ENCODE measurements around the gene LRP5. TPM values are rescaled to one million over a fixed set of nuclear protein-coding genes. Genes with fewer than 3 reads are reported as not detected.

Gene LRP5
- polyA plus RNA-seq, 1 donor (not counting 4 experiments of a cell fraction or from before 2014, with no cell fraction given), result 6.6 TPM

DNA sequence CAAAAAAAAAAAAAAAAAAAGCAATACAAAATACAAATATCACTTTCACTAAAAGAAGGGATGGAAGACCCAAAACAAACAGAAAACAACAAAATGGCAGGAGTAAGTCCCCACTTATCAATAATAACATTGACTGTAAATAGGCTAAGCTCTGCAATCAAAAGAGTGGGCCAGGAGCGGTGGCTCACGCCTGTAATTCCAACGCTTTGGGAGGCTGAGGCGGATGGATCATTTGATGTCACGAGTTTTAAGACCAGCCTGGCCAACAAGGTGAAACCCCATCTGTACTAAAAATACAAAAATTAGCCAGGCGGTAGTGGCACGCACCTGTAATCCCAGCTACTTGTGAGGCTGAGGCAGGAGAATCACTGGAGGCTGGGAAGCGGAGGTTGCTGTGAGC is 138.3 kb downstream of the LRP5 start:
- H3K9me3 ChIP-seq (ENCODE audit: control insufficient read depth, low read depth, low read length), result no peaks in the 10 kb centered on the region
- FAIRE-seq, result no peak
- no peak overlapping the region for H3K27ac ChIP-seq (ENCODE audit: control insufficient read depth, insufficient read depth, low read length)
- no peaks in the 10 kb centered on the region for H3K27me3 ChIP-seq (ENCODE audit: control insufficient read depth, extremely low read depth, insufficient read depth, low read length)
- no peaks in the 10 kb centered on the region for H3K79me2 ChIP-seq (ENCODE audit: control insufficient read depth, insufficient read depth, low read length)
- no peak overlapping the region for H3K4me2 ChIP-seq (ENCODE audit: control insufficient read depth, extremely low read depth, insufficient read depth, low read depth, low read length)
- peaks cover 10% of the 10 kb centered on the region for H3K4me1 ChIP-seq (ENCODE audit: control insufficient read depth, extremely low read depth, insufficient read depth, low read length)
- dilution Hi-C loops (cut with MboI; ENCODE audit: extremely low pct_ligation_motif_present, low sequenced_read_pairs), result no loop called here
- peaks cover 1 to 11% of the 10 kb centered on the region in 2 experiments for H3K36me3 ChIP-seq (ENCODE audit: control insufficient read depth in 2 of 2, extremely low read depth in 1 of 2, insufficient read depth in 2 of 2, low read length in 2 of 2)
- H4K20me1 ChIP-seq (ENCODE audit: control insufficient read depth, extremely low read depth, insufficient read depth, low read length), result no peaks in the 10 kb centered on the region
- TF ChIP-seq EZH2 (IDR thresholded peaks at IDR 0.05; ENCODE audit: low read length), result no peak
- TF ChIP-seq, protein P1, sequence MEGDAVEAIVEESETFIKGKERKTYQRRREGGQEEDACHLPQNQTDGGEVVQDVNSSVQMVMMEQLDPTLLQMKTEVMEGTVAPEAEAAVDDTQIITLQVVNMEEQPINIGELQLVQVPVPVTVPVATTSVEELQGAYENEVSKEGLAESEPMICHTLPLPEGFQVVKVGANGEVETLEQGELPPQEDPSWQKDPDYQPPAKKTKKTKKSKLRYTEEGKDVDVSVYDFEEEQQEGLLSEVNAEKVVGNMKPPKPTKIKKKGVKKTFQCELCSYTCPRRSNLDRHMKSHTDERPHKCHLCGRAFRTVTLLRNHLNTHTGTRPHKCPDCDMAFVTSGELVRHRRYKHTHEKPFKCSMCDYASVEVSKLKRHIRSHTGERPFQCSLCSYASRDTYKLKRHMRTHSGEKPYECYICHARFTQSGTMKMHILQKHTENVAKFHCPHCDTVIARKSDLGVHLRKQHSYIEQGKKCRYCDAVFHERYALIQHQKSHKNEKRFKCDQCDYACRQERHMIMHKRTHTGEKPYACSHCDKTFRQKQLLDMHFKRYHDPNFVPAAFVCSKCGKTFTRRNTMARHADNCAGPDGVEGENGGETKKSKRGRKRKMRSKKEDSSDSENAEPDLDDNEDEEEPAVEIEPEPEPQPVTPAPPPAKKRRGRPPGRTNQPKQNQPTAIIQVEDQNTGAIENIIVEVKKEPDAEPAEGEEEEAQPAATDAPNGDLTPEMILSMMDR (optimal IDR thresholded peaks at IDR 0.05 in 1 of 3, IDR thresholded peaks at IDR 0.05 in 1 of 3, conservative IDR thresholded peaks at IDR 0.05 in 1 of 3; ENCODE audit: extremely low read depth in 1 of 3, insufficient read depth in 2 of 3, low read length in 3 of 3), result no peak
- H3K9ac ChIP-seq (ENCODE audit: control insufficient read depth, extremely low read depth, insufficient read depth, low read length), result no peak overlapping the region
- H3K9me1 ChIP-seq (ENCODE audit: control insufficient read depth, extremely low read depth, insufficient read depth, low read length), result no peaks in the 10 kb centered on the region
- H2AFZ ChIP-seq (ENCODE audit: control insufficient read depth, low read length), result no peak overlapping the region
- H3K4me3 ChIP-seq (ENCODE audit: control insufficient read depth in 2 of 3, extremely low read depth in 1 of 3, insufficient read depth in 2 of 3, low read depth in 1 of 3, low read length in 3 of 3), result no peak overlapping the region
- DNase-seq (ENCODE audit: low read depth, low spot score), result no peak

DNA sequence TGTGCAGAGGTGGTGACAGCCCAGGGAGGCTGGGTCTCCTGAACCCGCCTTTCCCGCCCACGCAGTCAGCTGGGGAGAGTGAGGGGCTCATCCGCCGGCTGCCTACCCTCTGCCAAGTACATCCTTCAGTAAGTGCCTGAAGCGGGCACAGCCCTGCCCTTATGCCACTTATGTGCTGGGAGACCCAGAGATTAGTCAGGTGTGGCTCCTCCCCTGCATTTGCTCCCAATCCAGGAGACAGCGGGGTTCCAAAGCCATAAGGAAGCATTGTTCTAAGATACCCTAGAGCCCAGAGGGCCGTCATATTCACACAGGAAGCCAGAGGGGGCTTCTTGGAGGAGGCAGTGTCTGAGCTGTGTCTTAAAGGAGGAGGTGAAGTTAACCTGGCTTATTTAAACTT is 142.4 kb downstream of the LRP5 start:
- Histone ChIP-seq H3K79me2 (ENCODE audit: control insufficient read depth, insufficient read depth, low read length) (no peaks in the 10 kb centered on the region), H3K4me3 (ENCODE audit: control insufficient read depth in 2 of 3, extremely low read depth in 1 of 3, insufficient read depth in 2 of 3, low read depth in 1 of 3, low read length in 3 of 3) (no peak overlapping the region), H3K4me2 (ENCODE audit: control insufficient read depth, extremely low read depth, insufficient read depth, low read depth, low read length) (peak overlapping the region; percentile 27), H3K4me1 (ENCODE audit: control insufficient read depth, extremely low read depth, insufficient read depth, low read length) (peaks cover 10% of the 10 kb centered on the region), H3K36me3 (ENCODE audit: control insufficient read depth in 2 of 2, extremely low read depth in 1 of 2, insufficient read depth in 2 of 2, low read length in 2 of 2) (no peaks in the 10 kb centered on the region), H3K9me3 (ENCODE audit: control insufficient read depth, low read depth, low read length) (no peaks in the 10 kb centered on the region), H4K20me1 (ENCODE audit: control insufficient read depth, extremely low read depth, insufficient read depth, low read length) (no peaks in the 10 kb centered on the region), H3K9me1 (ENCODE audit: control insufficient read depth, extremely low read depth, insufficient read depth, low read length) (no peaks in the 10 kb centered on the region), H2AFZ (ENCODE audit: control insufficient read depth, low read length) (no peak overlapping the region), H3K27ac (ENCODE audit: control insufficient read depth, insufficient read depth, low read length) (no peak overlapping the region), H3K9ac (ENCODE audit: control insufficient read depth, extremely low read depth, insufficient read depth, low read length) (no peak overlapping the region), H3K27me3 (ENCODE audit: control insufficient read depth, extremely low read depth, insufficient read depth, low read length) (no peaks in the 10 kb centered on the region)
- FAIRE-seq, result peak; percentile 49
- dilution Hi-C loops (cut with MboI; ENCODE audit: extremely low pct_ligation_motif_present, low sequenced_read_pairs), result no loop called here
- DNase-seq (ENCODE audit: low read depth, low spot score), result no peak
- no peak for TF ChIP-seq EZH2 (IDR thresholded peaks at IDR 0.05; ENCODE audit: low read length)
- TF ChIP-seq, protein P1 (optimal IDR thresholded peaks at IDR 0.05 in 1 of 3, IDR thresholded peaks at IDR 0.05 in 1 of 3, conservative IDR thresholded peaks at IDR 0.05 in 1 of 3; ENCODE audit: extremely low read depth in 1 of 3, insufficient read depth in 2 of 3, low read length in 3 of 3), result no peak

Measured in keratinocyte (primary cell).